Neuronal stem cell (in vitro differentiated cells): Measurements from ENCODE around the gene NOP16.

Experiments
- DNase-seq: peaks from one replicate; pipeline ENCODE4 v3.0.0-alpha.2; 2013; ENCODE audit warnings: low spot score
- H2AFZ ChIP-seq: one replicate; pipeline ENCODE4 v1.6.1; 2013; ENCODE audit warnings: mild to moderate bottlenecking, low read length, inconsistent platforms
- H2AK5ac ChIP-seq: 2 replicates; pipeline ENCODE4 v1.6.1; 2013; ENCODE audit warnings: low read depth, mild to moderate bottlenecking, inconsistent platforms, low read length, moderate library complexity, mixed read lengths
- H2BK120ac ChIP-seq: 2 replicates; pipeline ENCODE4 v1.6.1; 2013; ENCODE audit warnings: low read depth, mild to moderate bottlenecking, inconsistent platforms, low read length, moderate library complexity, mixed read lengths
- H2BK12ac ChIP-seq: one replicate; pipeline ENCODE4 v1.6.1; 2013; ENCODE audit warnings: low read length, inconsistent platforms
- H2BK15ac ChIP-seq: 2 replicates; pipeline ENCODE4 v1.6.1; 2013; ENCODE audit warnings: mild to moderate bottlenecking, low read length, inconsistent platforms, mixed read lengths
- H2BK5ac ChIP-seq: one replicate; pipeline ENCODE4 v1.6.1; 2013; ENCODE audit warnings: inconsistent platforms, mild to moderate bottlenecking, low read length, moderate library complexity
- H3K14ac ChIP-seq: one replicate; pipeline ENCODE4 v1.6.1; 2013; ENCODE audit warnings: low read length, inconsistent platforms
- H3K18ac ChIP-seq: 2 replicates; pipeline ENCODE4 v1.6.1; 2013; ENCODE audit warnings: low read length, inconsistent platforms
- H3K23ac ChIP-seq: 2 replicates; pipeline ENCODE4 v1.6.1; 2013; ENCODE audit warnings: low read depth, mild to moderate bottlenecking, mixed read lengths, low read length, inconsistent platforms; ENCODE audit not compliant: poor library complexity
- H3K27ac ChIP-seq: replicated peaks from 3 replicates; pipeline ENCODE4 v1.5.1; 2013; ENCODE audit warnings: low read length, inconsistent platforms
- H3K27me3 ChIP-seq, 3 experiments: 2 replicates each; pipeline ENCODE4 v1.6.1; 2013; ENCODE audit warnings: low read length in 3 of 3, mild to moderate bottlenecking in 2 of 3, inconsistent platforms in 1 of 3, low read depth in 1 of 3, mixed read lengths in 1 of 3, moderate library complexity in 1 of 3; ENCODE audit not compliant: control insufficient read depth in 3 of 3, insufficient read depth in 3 of 3
- H3K36me3 ChIP-seq, 2 donors: replicated peaks in 1 of 2; 2 replicates each; pipeline ENCODE4 v1.6.1; 2013; ENCODE audit warnings: low read length in 2 of 2; ENCODE audit not compliant: control insufficient read depth in 2 of 2, insufficient read depth in 2 of 2
- H3K4ac ChIP-seq: 2 replicates; pipeline ENCODE4 v1.6.1; 2013; ENCODE audit warnings: inconsistent platforms, mild to moderate bottlenecking, low read length, moderate library complexity
- H3K4me1 ChIP-seq, 2 donors: 1 replicate in 1 of 2; 2 replicates in 1 of 2; pipeline ENCODE4 v1.6.1; 2013; ENCODE audit warnings: low read length in 2 of 2, low read depth in 1 of 2; ENCODE audit not compliant: control insufficient read depth in 2 of 2, insufficient read depth in 1 of 2
- H3K4me2 ChIP-seq: one replicate; pipeline ENCODE4 v1.6.1; 2013; ENCODE audit warnings: mild to moderate bottlenecking, low read length, inconsistent platforms; ENCODE audit not compliant: insufficient read depth, poor library complexity, severe bottlenecking
- H3K4me3 ChIP-seq, 2 donors: 2 replicates each; pipeline ENCODE4 v1.5.1; 2013; ENCODE audit warnings: low read length in 2 of 2, mild to moderate bottlenecking in 2 of 2, inconsistent platforms in 1 of 2, moderate library complexity in 1 of 2
- H3K79me1 ChIP-seq: one replicate; pipeline ENCODE4 v1.6.1; 2013; ENCODE audit warnings: low read depth, mild to moderate bottlenecking, inconsistent platforms, low read length, moderate library complexity
- H3K9ac ChIP-seq: one replicate; pipeline ENCODE4 v1.6.1; 2013; ENCODE audit warnings: mild to moderate bottlenecking, low read depth, low read length, inconsistent platforms; ENCODE audit not compliant: poor library complexity
- H3K9me3 ChIP-seq, 2 donors: replicated peaks in 1 of 2; 2 replicates each; pipeline versions ENCODE3 to v1.6.1; 2013; ENCODE audit warnings: low read length in 2 of 2, mild to moderate bottlenecking in 2 of 2, inconsistent platforms in 1 of 2, low read depth in 1 of 2, mixed read lengths in 1 of 2, moderate library complexity in 1 of 2; ENCODE audit not compliant: control insufficient read depth in 2 of 2, insufficient read depth in 1 of 2
- H4K8ac ChIP-seq: one replicate; pipeline ENCODE4 v1.6.1; 2013; ENCODE audit warnings: low read depth, mild to moderate bottlenecking, inconsistent platforms, low read length, moderate library complexity
- H4K91ac ChIP-seq: one replicate; pipeline ENCODE4 v1.6.1; 2013; ENCODE audit warnings: low read length, low read depth, mild to moderate bottlenecking, inconsistent platforms; ENCODE audit not compliant: poor library complexity
- WGBS, 2 donors: extraction: QIAGEN DNeasy Blood & Tissue Kit; methylation state at CpG; one replicate each; pipeline ENCODE4 v1.1.7; 2013; ENCODE audit warnings: missing lambda C conversion rate in 2 of 2, mixed read lengths in 1 of 2; ENCODE audit not compliant: insufficient read length in 2 of 2, insufficient replicate concordance in 1 of 2; ENCODE audit errors: extremely low coverage in 2 of 2; 5-methylcytosine and 5-hydroxymethylcytosine counted together

Gene NOP16

DNA sequence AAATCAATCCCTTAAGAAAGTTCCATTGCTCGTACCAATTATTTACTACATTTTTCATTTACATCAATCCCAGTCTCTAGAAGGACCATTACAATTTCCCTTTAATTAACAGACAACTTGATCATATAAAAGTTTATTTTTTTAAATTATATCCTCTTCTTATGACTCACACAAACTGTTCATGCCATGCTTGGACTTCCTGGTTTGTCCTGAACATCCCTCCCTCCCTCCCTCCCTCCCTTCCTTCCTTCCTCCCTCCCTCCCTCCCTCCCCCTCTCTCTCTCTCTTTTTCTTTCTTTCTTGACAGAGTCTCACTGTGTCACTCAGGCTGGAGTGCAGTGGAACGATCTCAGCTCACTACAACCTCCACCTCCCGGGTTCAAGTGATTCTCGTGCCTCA lies 39.6 kb upstream of the NOP16 start:
- no peak overlapping the region for H4K8ac ChIP-seq
- H3K27ac ChIP-seq: no peak overlapping the region
- H3K23ac ChIP-seq: no peak overlapping the region
- H3K4me3 ChIP-seq: no peak overlapping the region
- H4K91ac ChIP-seq: no peak overlapping the region
- no CpG with 5 or more reads among the region's 4 CpGs for WGBS, 2 donors
- H3K4me2 ChIP-seq: no peak overlapping the region
- H3K9me3 ChIP-seq: peaks cover 0 to 1% of the 10 kb centered on the region in 2 donors
- no peaks in the 10 kb centered on the region for H3K79me1 ChIP-seq
- H2BK15ac ChIP-seq: no peak overlapping the region
- no peak overlapping the region for H2BK120ac ChIP-seq
- no peak overlapping the region for H2BK5ac ChIP-seq
- H2AFZ ChIP-seq: no peak overlapping the region
- no peak for DNase-seq
- no peaks in the 10 kb centered on the region for H3K4me1 ChIP-seq
- H2AK5ac ChIP-seq: no peak overlapping the region
- no peak overlapping the region for H3K4ac ChIP-seq
- H2BK12ac ChIP-seq: no peak overlapping the region
- no peak overlapping the region for H3K14ac ChIP-seq
- no peak overlapping the region for H3K18ac ChIP-seq
- no peaks in the 10 kb centered on the region for H3K27me3 ChIP-seq
- H3K36me3 ChIP-seq: no peaks in the 10 kb centered on the region
- H3K9ac ChIP-seq: no peak overlapping the region

GRCh38 chr5:176426876-176427275 lies 38.5 kb upstream of the NOP16 start:
- Histone ChIP-seq H4K91ac (no peak overlapping the region), H3K9ac (no peak overlapping the region), H3K9me3 (peaks cover 0 to 1% of the 10 kb centered on the region in 2 donors), H2BK15ac (no peak overlapping the region), H2AK5ac (no peak overlapping the region), H3K18ac (no peak overlapping the region), H3K23ac (no peak overlapping the region), H3K4ac (no peak overlapping the region), H2BK120ac (no peak overlapping the region), H3K4me3 (no peak overlapping the region), H3K4me1 (no peaks in the 10 kb centered on the region), H3K27ac (no peak overlapping the region), H2BK5ac (no peak overlapping the region), H3K27me3 (no peaks in the 10 kb centered on the region), H3K14ac (no peak overlapping the region), H2AFZ (no peak overlapping the region), H2BK12ac (no peak overlapping the region), H4K8ac (no peak overlapping the region), H3K36me3 (no peaks in the 10 kb centered on the region), H3K4me2 (no peak overlapping the region), H3K79me1 (no peaks in the 10 kb centered on the region)
- DNase-seq: no peak
- no CpG with 5 or more reads among the region's 1 CpG for WGBS, 2 donors

DNA sequence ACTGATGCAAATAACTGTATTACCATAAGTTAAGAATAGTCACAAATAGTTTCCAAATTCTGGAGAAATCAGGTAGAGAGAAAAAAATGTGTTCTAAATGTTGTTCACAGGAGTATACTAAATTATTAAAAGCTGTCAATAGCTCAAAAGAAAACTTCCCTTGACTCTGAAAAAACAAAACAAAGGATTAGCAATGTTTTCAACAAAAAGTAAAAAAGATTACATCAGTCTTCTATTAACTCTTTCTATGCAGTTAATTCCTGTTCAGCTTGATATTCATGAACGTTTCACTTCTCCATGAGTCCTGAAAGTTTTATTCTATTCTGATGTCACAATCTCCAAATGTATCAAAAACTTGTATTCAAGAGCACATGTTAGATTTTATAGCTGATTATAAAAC lies 37.4 kb upstream of the NOP16 start:
- Histone ChIP-seq H3K36me3 (no peaks in the 10 kb centered on the region), H3K14ac (no peak overlapping the region), H3K27me3 (no peaks in the 10 kb centered on the region), H3K4me2 (no peak overlapping the region), H2AK5ac (no peak overlapping the region), H3K9me3 (peaks cover 1 to 5% of the 10 kb centered on the region in 2 donors), H3K4me1 (no peaks in the 10 kb centered on the region), H2AFZ (no peak overlapping the region), H2BK15ac (no peak overlapping the region), H3K4me3 (no peak overlapping the region), H2BK120ac (no peak overlapping the region), H4K91ac (no peak overlapping the region), H2BK12ac (no peak overlapping the region), H3K18ac (no peak overlapping the region), H3K9ac (no peak overlapping the region), H3K4ac (no peak overlapping the region), H3K27ac (no peak overlapping the region), H3K79me1 (no peaks in the 10 kb centered on the region), H4K8ac (no peak overlapping the region), H3K23ac (no peak overlapping the region), H2BK5ac (no peak overlapping the region)
- WGBS, 2 donors: no CpG with 5 or more reads among the region's 1 CpG
- DNase-seq: no peak

GRCh38 chr5:176425138-176425537 lies 36.7 kb upstream of the NOP16 start:
- no peak overlapping the region for H3K9ac ChIP-seq
- H3K36me3 ChIP-seq: no peaks in the 10 kb centered on the region
- no peak overlapping the region for H3K4me3 ChIP-seq
- H2BK15ac ChIP-seq: no peak overlapping the region
- H2AK5ac ChIP-seq: no peak overlapping the region
- H3K14ac ChIP-seq: no peak overlapping the region
- H3K27me3 ChIP-seq: no peaks in the 10 kb centered on the region
- H3K79me1 ChIP-seq: no peaks in the 10 kb centered on the region
- no peak overlapping the region for H2BK12ac ChIP-seq
- H3K4me2 ChIP-seq: no peak overlapping the region
- no peaks in the 10 kb centered on the region for H3K4me1 ChIP-seq
- WGBS, 2 donors: no CpG with 5 or more reads among the region's 1 CpG
- no peak overlapping the region for H3K4ac ChIP-seq
- DNase-seq: no peak
- no peak overlapping the region for H2BK5ac ChIP-seq
- no peak overlapping the region for H3K23ac ChIP-seq
- H3K9me3 ChIP-seq: peaks cover 4 to 5% of the 10 kb centered on the region in 2 donors
- no peak overlapping the region for H2AFZ ChIP-seq
- no peak overlapping the region for H3K18ac ChIP-seq
- H3K27ac ChIP-seq: no peak overlapping the region
- no peak overlapping the region for H4K8ac ChIP-seq
- H4K91ac ChIP-seq: no peak overlapping the region
- H2BK120ac ChIP-seq: no peak overlapping the region
